HG02798 (cell line): Measurements from ENCODE around the gene BEST3.
"Not testable (repeated sequence)": the region's sequence is repeated elsewhere in the genome, so short reads cannot be mapped to it uniquely, and the experiment has no call there.

Experiments
- ATAC-seq: cut with Tn5 transposase; IDR thresholded peaks from one replicate; pipeline ENCODE4 v1.9.1; 2021; ENCODE audit warnings: mild to moderate bottlenecking; ENCODE audit not compliant: unreplicated experiment, poor library complexity

The BEST3 gene

DNA sequence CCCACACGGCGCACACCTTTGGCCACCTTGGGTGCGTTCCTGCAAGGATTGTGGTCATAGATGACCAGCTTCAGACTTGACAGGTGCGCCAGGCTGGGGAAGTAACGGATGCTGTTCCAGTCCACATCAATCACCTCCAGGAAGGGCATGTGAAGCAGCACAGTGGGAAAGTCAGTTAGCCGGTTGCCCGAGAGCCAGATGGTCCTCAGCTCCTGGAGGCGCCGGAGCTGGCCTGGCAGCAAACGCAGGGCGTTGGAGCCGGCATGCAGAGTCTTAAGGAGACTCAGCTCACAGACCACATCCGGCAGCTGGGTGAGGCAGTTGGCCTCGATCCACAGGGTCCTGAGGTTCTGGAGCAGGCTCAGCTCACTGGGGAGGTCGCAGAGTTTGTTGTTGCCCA, 89.0 kb downstream of the BEST3 start:
- no peak for ATAC-seq

DNA sequence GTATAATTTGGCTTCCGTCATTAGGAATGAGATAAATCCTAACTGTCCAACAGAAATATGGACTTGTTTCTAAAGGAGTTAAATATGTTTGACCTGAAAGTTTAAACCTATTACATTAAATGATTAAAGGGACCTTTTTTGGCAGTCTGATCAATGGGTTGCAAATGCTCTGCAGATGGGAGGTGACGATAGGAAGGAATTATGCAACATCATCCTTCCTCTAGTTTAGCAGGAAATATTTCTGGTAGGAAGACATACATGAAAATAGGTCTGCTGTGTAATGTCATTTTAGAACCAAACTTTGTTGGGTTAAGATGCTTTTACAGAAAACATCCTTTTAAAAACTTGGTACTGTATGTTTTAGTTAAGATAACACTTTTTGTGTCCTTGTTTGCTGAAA, 91.0 kb downstream of the BEST3 start:
- no peak for ATAC-seq

GRCh38 chr12:69604275-69604674, 94.8 kb downstream of the BEST3 start:
- not testable (repeated sequence) for ATAC-seq
